ENCODE results near the gene CFAP251. TPM values are rescaled to one million over a fixed set of nuclear protein-coding genes. Genes with fewer than 3 reads are reported as not detected.

Gene CFAP251
- total and polyA plus RNA-seq, 2 donors (not counting 3 experiments of a cell fraction or from before 2014, with no cell fraction given) = 3.3 to 4.0 TPM

- FAIRE-seq (no peak), DNase-seq (ENCODE audit: low read depth, low spot score) (no peak)
- Histone ChIP-seq H3K4me3 (replicated peaks in 1 of 3; ENCODE audit: insufficient read depth in 1 of 3, low read depth in 1 of 3, low read length in 3 of 3) (no peak overlapping the region), H2AFZ (ENCODE audit: low read depth, low read length) (no peak overlapping the region), H3K27ac (ENCODE audit: insufficient read depth, low read depth, low read length) (no peak overlapping the region), H3K36me3 (ENCODE audit: control insufficient read depth in 2 of 2, extremely low read depth in 1 of 2, insufficient read depth in 2 of 2, low read length in 2 of 2) (no peaks in the 10 kb centered on the region), H3K9me1 (replicated peaks; ENCODE audit: control insufficient read depth, extremely low read depth, insufficient read depth, low read length) (no peaks in the 10 kb centered on the region), H4K20me1 (replicated peaks; ENCODE audit: control insufficient read depth, extremely low read depth, insufficient read depth, low read length) (no peaks in the 10 kb centered on the region), H3K79me2 (ENCODE audit: control insufficient read depth, insufficient read depth, low read length) (peaks cover 22% of the 10 kb centered on the region), H3K27me3 (ENCODE audit: control insufficient read depth in 2 of 2, insufficient read depth in 2 of 2, low read length in 2 of 2) (no peaks in the 10 kb centered on the region), H3K4me1 (ENCODE audit: control insufficient read depth, extremely low read depth, insufficient read depth, low read length) (peaks cover 12% of the 10 kb centered on the region), H3K4me2 (ENCODE audit: insufficient read depth, low read length) (no peak overlapping the region), H3K9ac (replicated peaks; ENCODE audit: extremely low read depth, insufficient read depth, low read length) (no peak overlapping the region), H3K9me3 (replicated peaks; ENCODE audit: control insufficient read depth, insufficient read depth, low read length) (no peaks in the 10 kb centered on the region)
- no peak for TF ChIP-seq CTCF (IDR thresholded peaks at IDR 0.05; ENCODE audit: extremely low read depth in 1 of 2, insufficient read depth in 1 of 2, low read depth in 1 of 2, low read length in 2 of 2)
- no peak for TF ChIP-seq POLR2A (IDR thresholded peaks at IDR 0.05; ENCODE audit: low read depth, low read length)
- no peak for TF ChIP-seq GATA2 (IDR thresholded peaks at IDR 0.05; ENCODE audit: insufficient read depth, insufficient read length, low read depth, low read length)
- TF ChIP-seq JUN (IDR thresholded peaks at IDR 0.05; ENCODE audit: borderline replicate concordance, insufficient read depth, insufficient read length, low read depth) = no peak
- TF ChIP-seq POLR2AphosphoS5 (IDR thresholded peaks at IDR 0.05; ENCODE audit: insufficient read depth, low read depth, low read length) = no peak
- intact Hi-C loops (cut with micrococcal nuclease) (no loop called here), dilution Hi-C loops (cut with MboI; ENCODE audit: extremely low pct_ligation_motif_present, low sequenced_read_pairs) (no loop called here)
- CTCF ChIA-PET = interaction anchor here (1.1 kb wide), 1 partner anchor 102 kb away, joined by 3 read pairs; no protein-coding TSS in a partner anchor
- POLR2A ChIA-PET = no interaction called here
- BruUV-seq (replicated peaks) = no TSS peak
These were observed 108.4 kb downstream of the CFAP251 start for GRCh38 chr12:122026706-122027333.
